IMR-90 (cell line): ENCODE data around the gene FCMR. TPM values are rescaled to one million over a fixed set of nuclear protein-coding genes. Genes with fewer than 3 reads are reported as not detected.

Experiments
- ATAC-seq: fragments of 200-7000 bp; cut with Tn5 transposase; 2 replicates; pipeline ENCODE4 v1.9.1; 2020; ENCODE audit warnings: low read depth, mild to moderate bottlenecking, moderate library complexity
- BruUV-seq: library from RNA; stranded (reverse); fragments of 400-500 nt; replicated peaks from 2 replicates; lab custom pipeline; 2021; lab: Mats Ljungman, UMichigan
- CTCF ChIA-PET: fragments of 300-600 bp; formaldehyde crosslinking; extraction: SDS; loops from one replicate; lab custom pipeline; 2021; ENCODE audit warnings: antibody characterized with exemption; lab: Yijun Ruan, JAX
- POLR2A ChIA-PET: fragments of 300-600 bp; sonication (Branson Sonifier 250); formaldehyde crosslinking; loops from one replicate; lab custom pipeline; 2022; ENCODE audit warnings: antibody characterized with exemption; ENCODE audit not compliant: unreplicated experiment; lab: Charles Lee
- DNase-seq: peaks from one replicate; pipeline ENCODE4 v3.0.0; 2013
- H2AFZ ChIP-seq: replicated peaks from 2 replicates; pipeline ENCODE3; 2013; ENCODE audit warnings: low read length, mild to moderate bottlenecking; ENCODE audit not compliant: poor library complexity
- H2AK5ac ChIP-seq: 2 replicates; pipeline ENCODE4 v1.6.1; 2013; ENCODE audit warnings: low read depth, low read length, inconsistent platforms
- H2AK9ac ChIP-seq: replicated peaks from 2 replicates; pipeline ENCODE3; 2013; ENCODE audit warnings: mild to moderate bottlenecking, low read depth, low read length, moderate library complexity; ENCODE audit not compliant: poor library complexity
- H2BK120ac ChIP-seq: 2 replicates; pipeline ENCODE4 v1.6.1; 2013; ENCODE audit warnings: low read depth, low read length, inconsistent platforms
- H2BK15ac ChIP-seq: 3 replicates; pipeline ENCODE4 v1.6.1; 2013; ENCODE audit warnings: low read depth, low read length, inconsistent platforms
- H2BK20ac ChIP-seq: 2 replicates; pipeline ENCODE4 v1.6.1; 2013; ENCODE audit warnings: low read depth, mild to moderate bottlenecking, inconsistent platforms, low read length, moderate library complexity
- H2BK5ac ChIP-seq: 2 replicates; pipeline ENCODE4 v1.6.1; 2013; ENCODE audit warnings: mild to moderate bottlenecking, low read depth, low read length, inconsistent platforms; ENCODE audit not compliant: poor library complexity, severe bottlenecking
- H3K14ac ChIP-seq: replicated peaks from 2 replicates; pipeline ENCODE4 v1.6.1; 2013; ENCODE audit warnings: low read depth, low read length, inconsistent platforms
- H3K18ac ChIP-seq: 2 replicates; pipeline ENCODE4 v1.6.1; 2013; ENCODE audit warnings: low read depth, low read length, control low read depth
- H3K23ac ChIP-seq: 2 replicates; pipeline ENCODE4 v1.6.1; 2013; ENCODE audit warnings: low read depth, low read length, inconsistent platforms
- H3K27ac ChIP-seq: 2 replicates; pipeline ENCODE4 v1.5.1; 2013; ENCODE audit warnings: mild to moderate bottlenecking, control low read depth, low read length; ENCODE audit not compliant: insufficient read depth
- H3K27me3 ChIP-seq: 2 replicates; pipeline ENCODE4 v1.6.1; 2013; ENCODE audit warnings: low read length; ENCODE audit not compliant: control insufficient read depth, insufficient read depth
- H3K36me3 ChIP-seq: 2 replicates; pipeline ENCODE4 v1.6.1; 2013; ENCODE audit warnings: low read length, mixed read lengths; ENCODE audit not compliant: control insufficient read depth, insufficient read depth
- H3K4ac ChIP-seq: 2 replicates; pipeline ENCODE4 v1.6.1; 2013; ENCODE audit warnings: low read depth, low read length, inconsistent platforms
- H3K4me1 ChIP-seq: 2 replicates; pipeline ENCODE4 v1.6.1; 2013; ENCODE audit warnings: low read length, mixed read lengths; ENCODE audit not compliant: control insufficient read depth, insufficient read depth
- H3K4me2 ChIP-seq: 2 replicates; pipeline ENCODE4 v1.6.1; 2013; ENCODE audit warnings: low read depth, mild to moderate bottlenecking, control low read depth, low read length, moderate library complexity
- H3K4me3 ChIP-seq: 2 replicates; pipeline ENCODE4 v1.5.1; 2013; ENCODE audit warnings: low read depth, mild to moderate bottlenecking, control low read depth, low read length, moderate library complexity; ENCODE audit not compliant: insufficient read depth
- H3K56ac ChIP-seq: 2 replicates; pipeline ENCODE4 v1.6.1; 2013; ENCODE audit warnings: low read length, inconsistent platforms; ENCODE audit not compliant: insufficient read depth; ENCODE audit errors: extremely low read depth
- H3K79me1 ChIP-seq, 2 experiments: 2 replicates each; pipeline ENCODE4 v1.6.1; 2013; ENCODE audit warnings: low read length in 2 of 2, inconsistent platforms in 1 of 2, low read depth in 1 of 2
- H3K9ac ChIP-seq: 2 replicates; pipeline ENCODE4 v1.6.1; 2013; ENCODE audit warnings: low read depth, low read length, control low read depth
- H3K9me1 ChIP-seq: 2 replicates; pipeline ENCODE4 v1.6.1; 2013; ENCODE audit warnings: low read length, inconsistent platforms; ENCODE audit not compliant: insufficient read depth
- H3K9me3 ChIP-seq: 2 replicates; pipeline ENCODE4 v1.6.1; 2013; ENCODE audit warnings: low read length; ENCODE audit not compliant: control insufficient read depth, insufficient read depth
- H4K20me1 ChIP-seq: 2 replicates; pipeline ENCODE4 v1.6.1; 2013; ENCODE audit warnings: low read length, inconsistent platforms; ENCODE audit not compliant: insufficient read depth
- H4K5ac ChIP-seq: 2 replicates; pipeline ENCODE4 v1.6.1; 2013; ENCODE audit warnings: mild to moderate bottlenecking, low read depth, low read length, control low read depth
- H4K8ac ChIP-seq, 2 experiments: 2 replicates each; pipeline ENCODE4 v1.6.1; 2013; ENCODE audit warnings: low read depth in 2 of 2, low read length in 2 of 2, control low read depth in 1 of 2, inconsistent platforms in 1 of 2
- H4K91ac ChIP-seq: 2 replicates; pipeline ENCODE4 v1.6.1; 2013; ENCODE audit warnings: low read depth, low read length, inconsistent platforms; ENCODE audit not compliant: insufficient read depth
- CHD1 ChIP-seq: IDR thresholded peaks from 2 replicates; pipeline ENCODE4 v1.6.1; 2012; ENCODE audit warnings: low read depth, low read length, improper control_type of control experiment
- MAFK ChIP-seq: IDR thresholded peaks from 2 replicates; pipeline ENCODE4 v1.6.1; 2012; ENCODE audit warnings: low read depth, low read length, improper control_type of control experiment
- POLR2A ChIP-seq: IDR thresholded peaks from 2 replicates; pipeline ENCODE4 v1.6.1; 2012; ENCODE audit warnings: mild to moderate bottlenecking, low read depth, low read length
- RAD21 ChIP-seq: IDR thresholded peaks from 2 replicates; pipeline ENCODE4 v1.6.1; 2012; ENCODE audit warnings: low read length, improper control_type of control experiment
- RCOR1 ChIP-seq: IDR thresholded peaks from 2 replicates; pipeline ENCODE4 v1.6.1; 2012; ENCODE audit warnings: mild to moderate bottlenecking, low read length, improper control_type of control experiment; ENCODE audit not compliant: insufficient replicate concordance
- RFX5 ChIP-seq: IDR thresholded peaks from 2 replicates; pipeline ENCODE4 v1.8.0; 2012; ENCODE audit warnings: low read depth, mild to moderate bottlenecking, low read length, moderate library complexity
- SMC3 ChIP-seq: fragments of 150-350 bp; IDR thresholded peaks from 2 replicates; pipeline ENCODE4 v1.6.1; 2016; ENCODE audit warnings: low read depth, mild to moderate bottlenecking, antibody characterized with exemption, low read length, moderate library complexity
- WGBS, 2 experiments: methylation state at CpG; one replicate each; pipeline versions ENCODE4 v1.1.5 to v1.1.7; 2013; ENCODE audit warnings: missing lambda C conversion rate in 2 of 2; ENCODE audit not compliant: insufficient read length in 1 of 2; ENCODE audit errors: extremely low coverage in 2 of 2; 5-methylcytosine and 5-hydroxymethylcytosine counted together
- dilution Hi-C: fragments of 300-500 bp; cut with HindIII; formaldehyde crosslinking; loops from one replicate; pipeline ENCODE4 v1.14.3; 2018; ENCODE audit warnings: low sequenced_read_pairs; ENCODE audit not compliant: unreplicated experiment
- in situ Hi-C: fragments of 300-500 bp; cut with MboI; formaldehyde crosslinking; loops from 3 replicates; pipeline ENCODE4 v1.14.3; 2019; ENCODE audit warnings: low sequenced_read_pairs, inconsistent platforms, mixed read lengths
- intact Hi-C: fragments of 100-400 bp; cut with micrococcal nuclease; formaldehyde crosslinking; loops from 2 replicates; pipeline ENCODE4 v1.10.0; 2022
- polyA plus RNA-seq, 3 experiments: library from polyadenylated mRNA; depleted of rRNA; stranded (reverse); fragments of >200 nt; gene quantifications; 2 replicates each; pipeline ENCODE4 v1.2.3, GENCODE V29; 2012; ENCODE audit warnings: low replicate concordance in 1 of 3
- total RNA-seq: library from RNA; depleted of rRNA; stranded (reverse); fragments of >200 nt; gene quantifications from 2 replicates; pipeline ENCODE4 v1.2.3, GENCODE V29; 2012
- TF ChIP-seq, protein P1 (sequence below): conservative IDR thresholded peaks from 2 replicates; pipeline ENCODE4 v1.5.1; 2012; ENCODE audit warnings: mild to moderate bottlenecking, low read depth, low read length, improper control_type of control experiment

The FCMR gene
- total and polyA plus RNA-seq, 2 of the 4 experiments (the other 2 are of a cell fraction), result 0.09 TPM; not detected in 1

DNA sequence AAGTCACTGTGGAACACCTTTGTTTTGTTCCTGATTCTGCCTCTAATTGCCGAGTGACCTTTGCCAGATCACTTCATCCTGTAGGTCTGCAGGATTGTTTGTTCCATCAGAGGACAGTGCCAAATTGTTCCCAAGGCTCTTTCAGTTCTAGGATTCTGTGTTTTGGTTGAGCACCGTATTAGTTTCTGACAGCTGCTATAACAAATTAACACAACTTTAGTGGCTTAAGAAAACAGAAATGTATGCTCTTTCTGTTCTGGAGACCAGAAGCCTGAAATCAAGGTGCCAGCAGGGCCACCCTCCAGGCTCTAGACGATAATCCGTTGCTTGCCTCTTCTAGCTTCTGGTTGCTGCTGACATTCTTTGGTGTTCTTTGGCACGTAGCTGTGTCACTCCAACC is 27.9 kb upstream of the FCMR start:
- 80% methylated on average over 1 of the region's 5 CpGs; no CpG with 5 or more reads in 1 of the 2 experiments for WGBS, 2 experiments
- dilution Hi-C loops, result no loop called here
- CTCF ChIA-PET, result no interaction called here

More for the DNA sequence above, 27.9 kb upstream of the FCMR start:
- Histone ChIP-seq H3K27me3 (peaks cover 49% of the 10 kb centered on the region), H4K8ac (no peak overlapping the region), H3K9me1 (no peaks in the 10 kb centered on the region), H4K91ac (no peak overlapping the region), H3K14ac (no peak overlapping the region), H3K4me2 (no peak overlapping the region), H2BK120ac (no peak overlapping the region), H2AFZ (no peak overlapping the region), H3K23ac (no peak overlapping the region), H3K27ac (no peak overlapping the region), H3K36me3 (no peaks in the 10 kb centered on the region), H4K5ac (no peak overlapping the region), H2AK9ac (no peak overlapping the region), H4K20me1 (no peaks in the 10 kb centered on the region), H3K4ac (no peak overlapping the region), H2BK20ac (no peak overlapping the region), H3K4me3 (no peak overlapping the region), H3K79me1 (no peaks in the 10 kb centered on the region), H3K56ac (no peak overlapping the region), H3K18ac (no peak overlapping the region), H3K9me3 (peaks cover 3% of the 10 kb centered on the region), H3K9ac (no peak overlapping the region), H2AK5ac (no peak overlapping the region), H2BK5ac (no peak overlapping the region), H3K4me1 (no peaks in the 10 kb centered on the region), H2BK15ac (no peak overlapping the region)
- ATAC-seq, result no peak
- TF ChIP-seq POLR2A (no peak), RFX5 (no peak), SMC3 (no peak), RCOR1 (no peak), RAD21 (no peak), MAFK (no peak), CHD1 (no peak)
- TF ChIP-seq, protein P1, sequence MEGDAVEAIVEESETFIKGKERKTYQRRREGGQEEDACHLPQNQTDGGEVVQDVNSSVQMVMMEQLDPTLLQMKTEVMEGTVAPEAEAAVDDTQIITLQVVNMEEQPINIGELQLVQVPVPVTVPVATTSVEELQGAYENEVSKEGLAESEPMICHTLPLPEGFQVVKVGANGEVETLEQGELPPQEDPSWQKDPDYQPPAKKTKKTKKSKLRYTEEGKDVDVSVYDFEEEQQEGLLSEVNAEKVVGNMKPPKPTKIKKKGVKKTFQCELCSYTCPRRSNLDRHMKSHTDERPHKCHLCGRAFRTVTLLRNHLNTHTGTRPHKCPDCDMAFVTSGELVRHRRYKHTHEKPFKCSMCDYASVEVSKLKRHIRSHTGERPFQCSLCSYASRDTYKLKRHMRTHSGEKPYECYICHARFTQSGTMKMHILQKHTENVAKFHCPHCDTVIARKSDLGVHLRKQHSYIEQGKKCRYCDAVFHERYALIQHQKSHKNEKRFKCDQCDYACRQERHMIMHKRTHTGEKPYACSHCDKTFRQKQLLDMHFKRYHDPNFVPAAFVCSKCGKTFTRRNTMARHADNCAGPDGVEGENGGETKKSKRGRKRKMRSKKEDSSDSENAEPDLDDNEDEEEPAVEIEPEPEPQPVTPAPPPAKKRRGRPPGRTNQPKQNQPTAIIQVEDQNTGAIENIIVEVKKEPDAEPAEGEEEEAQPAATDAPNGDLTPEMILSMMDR, result no peak
- no TSS peak for BruUV-seq
- DNase-seq, result no peak
- intact Hi-C loops (no loop called here), in situ Hi-C loops (no loop called here)
- POLR2A ChIA-PET, result no interaction called here
